Astrocyte (in vitro differentiated cells and primary cell): ENCODE results near the gene RHOT1. TPM values are rescaled to one million over a fixed set of nuclear protein-coding genes. Genes with fewer than 3 reads are reported as not detected.

Source experiments
- DNase-seq: peaks from one replicate; pipeline ENCODE4 v3.0.0-alpha.2; 2010; ENCODE audit warnings: low read depth
- FAIRE-seq: peaks from 2 replicates; lab custom pipeline; 2011; peaks lifted over from hg19 to GRCh38; lab: Jason Lieb, UNC
- H2AFZ ChIP-seq: 2 replicates; pipeline ENCODE4 v1.6.0; 2012; ENCODE audit warnings: low read depth, low read length, inconsistent platforms
- H3K27ac ChIP-seq: 2 replicates; pipeline ENCODE4 v1.5.1; 2011; ENCODE audit warnings: low read depth, low read length, inconsistent platforms
- H3K27me3 ChIP-seq: 2 replicates; pipeline ENCODE4 v1.6.0; 2011; ENCODE audit warnings: low read length, inconsistent platforms; ENCODE audit not compliant: insufficient read depth
- H3K36me3 ChIP-seq: 2 replicates; pipeline ENCODE4 v1.5.1; 2011; ENCODE audit warnings: low read length, inconsistent platforms; ENCODE audit not compliant: insufficient read depth
- H3K4me1 ChIP-seq: 2 replicates; pipeline ENCODE4 v1.5.1; 2011; ENCODE audit warnings: low read length, inconsistent platforms; ENCODE audit not compliant: insufficient read depth
- H3K4me2 ChIP-seq: 2 replicates; pipeline ENCODE4 v1.6.0; 2012; ENCODE audit warnings: low read length, inconsistent platforms
- H3K4me3 ChIP-seq: 2 replicates; pipeline ENCODE4 v1.5.1; 2011; ENCODE audit warnings: low read depth, mild to moderate bottlenecking, low read length, inconsistent platforms; ENCODE audit not compliant: insufficient read depth
- H3K79me2 ChIP-seq: 2 replicates; pipeline ENCODE4 v1.6.0; 2012; ENCODE audit warnings: mild to moderate bottlenecking, low read length, inconsistent platforms; ENCODE audit not compliant: insufficient read depth
- H3K9ac ChIP-seq: 2 replicates; pipeline ENCODE4 v1.6.0; 2012; ENCODE audit warnings: mild to moderate bottlenecking, low read length, inconsistent platforms
- H3K9me3 ChIP-seq: 2 replicates; pipeline ENCODE4 v1.5.1; 2012; ENCODE audit warnings: low read depth, mild to moderate bottlenecking, low read length, inconsistent platforms; ENCODE audit not compliant: insufficient read depth
- H4K20me1 ChIP-seq: 2 replicates; pipeline ENCODE4 v1.6.0; 2012; ENCODE audit warnings: low read length, inconsistent platforms; ENCODE audit not compliant: insufficient read depth
- H3K27ac Mint-ChIP-seq: one replicate; pipeline ENCODE4 v1.8.0; 2021; ENCODE audit warnings: mild to moderate bottlenecking, mixed read lengths; ENCODE audit not compliant: unreplicated experiment
- H3K27me3 Mint-ChIP-seq: one replicate; pipeline ENCODE4 v1.8.0; 2021; ENCODE audit warnings: low read depth, mixed read lengths; ENCODE audit not compliant: unreplicated experiment
- H3K36me3 Mint-ChIP-seq: one replicate; pipeline ENCODE4 v1.8.0; 2021; ENCODE audit warnings: low read depth, mixed read lengths; ENCODE audit not compliant: unreplicated experiment
- H3K4me1 Mint-ChIP-seq: one replicate; pipeline ENCODE4 v1.8.0; 2021; ENCODE audit warnings: low read depth, mixed read lengths; ENCODE audit not compliant: unreplicated experiment
- H3K4me3 Mint-ChIP-seq: one replicate; pipeline ENCODE4 v1.8.0; 2021; ENCODE audit warnings: mild to moderate bottlenecking, moderate library complexity, mixed read lengths; ENCODE audit not compliant: unreplicated experiment
- H3K9me3 Mint-ChIP-seq: one replicate; pipeline ENCODE4 v1.8.0; 2021; ENCODE audit warnings: mild to moderate bottlenecking, mixed read lengths; ENCODE audit not compliant: unreplicated experiment
- CTCF ChIP-seq: IDR thresholded peaks from 2 replicates; pipeline ENCODE4 v1.5.1; 2011; ENCODE audit warnings: low read depth, mild to moderate bottlenecking, inconsistent platforms, low read length, moderate library complexity; ENCODE audit not compliant: insufficient read depth
- EZH2 ChIP-seq: IDR thresholded peaks from 2 replicates; pipeline ENCODE4 v1.6.1; 2012; ENCODE audit warnings: mild to moderate bottlenecking, low read length, inconsistent platforms; ENCODE audit not compliant: insufficient read depth
- total RNA-seq: library from RNA; stranded (reverse); gene quantifications from 2 replicates; pipeline ENCODE4 v1.2.1, GENCODE V29; 2021

The RHOT1 gene
- total RNA-seq, 1 donor from 2014 or later = 20.9 TPM

GRCh38 chr17:32266389-32267301 lies 124.3 kb downstream of the RHOT1 start:
- Mint-ChIP-seq H3K36me3 (no peaks in the 10 kb centered on the region), H3K4me1 (peaks cover 20% of the 10 kb centered on the region), H3K27me3 (peaks cover 58% of the 10 kb centered on the region), H3K4me3 (peak overlapping the region; percentile 83), H3K27ac (no peak overlapping the region), H3K9me3 (peaks cover 2% of the 10 kb centered on the region)
- FAIRE-seq = no peak
- H3K4me2 ChIP-seq = peak overlapping the region; percentile 81
- peaks cover 20% of the 10 kb centered on the region for H4K20me1 ChIP-seq
- no peaks in the 10 kb centered on the region for H3K9me3 ChIP-seq
- H3K9ac ChIP-seq = no peak overlapping the region
- H3K36me3 ChIP-seq = no peaks in the 10 kb centered on the region
- peak overlapping the region; percentile 41 for H2AFZ ChIP-seq
- peaks cover 63% of the 10 kb centered on the region for H3K27me3 ChIP-seq
- H3K4me3 ChIP-seq = peak overlapping the region; percentile 37
- TF ChIP-seq CTCF (no peak), EZH2 (peak; percentile 98)
- H3K79me2 ChIP-seq = no peaks in the 10 kb centered on the region
- DNase-seq = no peak
- H3K4me1 ChIP-seq = peaks cover 14% of the 10 kb centered on the region
- H3K27ac ChIP-seq = no peak overlapping the region

DNA sequence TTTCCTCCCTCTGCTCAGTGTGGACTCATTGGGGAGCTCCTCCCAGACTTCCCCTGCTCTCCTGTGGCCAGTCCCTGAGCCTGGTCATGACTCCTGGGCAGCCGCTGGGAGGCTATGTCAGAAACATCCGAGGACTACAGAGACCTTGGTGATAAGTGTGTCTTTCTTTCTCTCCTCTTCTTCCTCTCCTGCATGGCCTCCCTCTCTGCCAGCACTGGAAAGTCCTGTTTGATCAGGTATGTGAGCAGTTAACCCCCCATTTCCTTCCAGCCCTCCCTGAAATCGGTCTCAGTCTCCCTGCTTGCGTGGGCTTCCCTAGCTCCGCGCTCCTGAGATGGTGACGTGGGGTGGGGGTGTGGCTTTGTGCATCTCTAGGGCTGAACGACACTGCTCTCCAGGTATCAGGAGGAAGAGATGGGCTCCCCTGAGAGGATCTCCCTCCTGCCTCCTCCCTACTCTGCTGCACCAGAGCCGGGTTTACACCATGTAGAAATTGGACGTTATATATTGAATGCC lies 125.4 kb downstream of the RHOT1 start:
- H3K4me2 ChIP-seq = peak overlapping the region; percentile 22
- TF ChIP-seq EZH2 (no peak), CTCF (no peak)
- peak overlapping the region; percentile 67 for H3K4me3 Mint-ChIP-seq
- H2AFZ ChIP-seq = no peak overlapping the region
- no peak overlapping the region for H3K27ac ChIP-seq
- H3K4me3 ChIP-seq = no peak overlapping the region
- DNase-seq (no peak), FAIRE-seq (no peak)
- no peaks in the 10 kb centered on the region for H3K36me3 Mint-ChIP-seq
- H3K4me1 Mint-ChIP-seq = peaks cover 20% of the 10 kb centered on the region
- H3K27me3 ChIP-seq = peaks cover 61% of the 10 kb centered on the region
- no peaks in the 10 kb centered on the region for H3K9me3 ChIP-seq
- no peak overlapping the region for H3K9ac ChIP-seq
- H3K79me2 ChIP-seq = no peaks in the 10 kb centered on the region
- peaks cover 20% of the 10 kb centered on the region for H4K20me1 ChIP-seq
- H3K36me3 ChIP-seq = no peaks in the 10 kb centered on the region
- peaks cover 16% of the 10 kb centered on the region for H3K4me1 ChIP-seq
- peaks cover 55% of the 10 kb centered on the region for H3K27me3 Mint-ChIP-seq
- H3K27ac Mint-ChIP-seq = no peak overlapping the region
- H3K9me3 Mint-ChIP-seq = peaks cover 2% of the 10 kb centered on the region
